ENCODE measurements around the gene FBXL4. TPM values are rescaled to one million over a fixed set of nuclear protein-coding genes. Genes with fewer than 3 reads are reported as not detected.

Gene FBXL4
- total RNA-seq, 4 donors from 2014 or later: 16.7 to 40.9 (median 35.8) TPM

DNA sequence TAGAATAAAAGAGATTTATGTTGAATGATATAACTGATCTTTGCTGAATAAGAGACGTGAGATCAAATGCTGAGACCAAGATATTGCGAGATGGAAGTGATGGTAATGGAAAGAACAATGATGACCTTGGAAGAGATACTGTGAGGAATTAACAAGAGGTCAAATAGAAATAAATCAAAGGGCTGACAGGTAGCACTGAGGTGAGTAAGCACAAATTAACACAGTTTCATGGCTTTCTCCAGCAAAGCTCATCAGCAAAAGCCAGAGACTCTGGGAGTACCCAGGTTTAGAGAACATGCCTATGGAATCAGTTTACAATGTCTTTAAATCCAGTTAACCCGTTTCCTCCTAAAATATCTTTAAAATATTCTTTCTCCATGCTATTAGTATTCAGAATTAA is 60.1 kb downstream of the FBXL4 start:
- no peak overlapping the region for H3K4me3 ChIP-seq
- DNase-seq: no peak
- H3K27me3 ChIP-seq: no peaks in the 10 kb centered on the region
- H3K27ac ChIP-seq: no peak overlapping the region
- H3K4me1 ChIP-seq: no peaks in the 10 kb centered on the region
- TF ChIP-seq, protein P1, sequence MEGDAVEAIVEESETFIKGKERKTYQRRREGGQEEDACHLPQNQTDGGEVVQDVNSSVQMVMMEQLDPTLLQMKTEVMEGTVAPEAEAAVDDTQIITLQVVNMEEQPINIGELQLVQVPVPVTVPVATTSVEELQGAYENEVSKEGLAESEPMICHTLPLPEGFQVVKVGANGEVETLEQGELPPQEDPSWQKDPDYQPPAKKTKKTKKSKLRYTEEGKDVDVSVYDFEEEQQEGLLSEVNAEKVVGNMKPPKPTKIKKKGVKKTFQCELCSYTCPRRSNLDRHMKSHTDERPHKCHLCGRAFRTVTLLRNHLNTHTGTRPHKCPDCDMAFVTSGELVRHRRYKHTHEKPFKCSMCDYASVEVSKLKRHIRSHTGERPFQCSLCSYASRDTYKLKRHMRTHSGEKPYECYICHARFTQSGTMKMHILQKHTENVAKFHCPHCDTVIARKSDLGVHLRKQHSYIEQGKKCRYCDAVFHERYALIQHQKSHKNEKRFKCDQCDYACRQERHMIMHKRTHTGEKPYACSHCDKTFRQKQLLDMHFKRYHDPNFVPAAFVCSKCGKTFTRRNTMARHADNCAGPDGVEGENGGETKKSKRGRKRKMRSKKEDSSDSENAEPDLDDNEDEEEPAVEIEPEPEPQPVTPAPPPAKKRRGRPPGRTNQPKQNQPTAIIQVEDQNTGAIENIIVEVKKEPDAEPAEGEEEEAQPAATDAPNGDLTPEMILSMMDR (IDR thresholded peaks at IDR 0.05): no peak
- no peak for TF ChIP-seq POLR2A (IDR thresholded peaks at IDR 0.05)
- no peaks in the 10 kb centered on the region for H3K9me3 ChIP-seq
- no peaks in the 10 kb centered on the region for H3K36me3 ChIP-seq
- intact Hi-C loops (cut with DNase I; ENCODE audit: low total_unique reads): no loop called here

DNA sequence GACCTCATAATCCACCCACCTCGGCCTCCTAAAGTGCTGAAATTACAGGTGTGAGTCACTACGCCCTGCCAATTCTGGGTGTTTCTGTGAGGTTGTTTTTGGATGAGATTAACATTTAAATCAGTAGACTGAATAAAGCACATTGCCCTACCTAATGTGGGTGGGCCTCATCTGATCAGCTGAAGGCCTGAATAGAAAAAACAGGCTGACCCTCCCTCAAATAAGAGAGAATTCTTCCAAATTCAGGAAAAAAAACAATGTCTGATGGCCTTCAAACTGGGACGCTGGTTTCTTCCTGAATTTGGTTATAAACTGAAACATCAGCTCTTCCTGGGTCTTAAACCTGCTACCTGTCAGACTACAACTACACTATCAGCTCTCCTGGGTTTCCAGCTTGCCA is 62.4 kb downstream of the FBXL4 start:
- H3K9me3 ChIP-seq: no peaks in the 10 kb centered on the region
- H3K36me3 ChIP-seq: no peaks in the 10 kb centered on the region
- DNase-seq: no peak
- no peak overlapping the region for H3K4me3 ChIP-seq
- H3K27me3 ChIP-seq: no peaks in the 10 kb centered on the region
- intact Hi-C loops (cut with DNase I; ENCODE audit: low total_unique reads): no loop called here
- no peaks in the 10 kb centered on the region for H3K4me1 ChIP-seq
- TF ChIP-seq, protein P1 (IDR thresholded peaks at IDR 0.05): no peak
- TF ChIP-seq POLR2A (IDR thresholded peaks at IDR 0.05): no peak
- H3K27ac ChIP-seq: no peak overlapping the region

DNA sequence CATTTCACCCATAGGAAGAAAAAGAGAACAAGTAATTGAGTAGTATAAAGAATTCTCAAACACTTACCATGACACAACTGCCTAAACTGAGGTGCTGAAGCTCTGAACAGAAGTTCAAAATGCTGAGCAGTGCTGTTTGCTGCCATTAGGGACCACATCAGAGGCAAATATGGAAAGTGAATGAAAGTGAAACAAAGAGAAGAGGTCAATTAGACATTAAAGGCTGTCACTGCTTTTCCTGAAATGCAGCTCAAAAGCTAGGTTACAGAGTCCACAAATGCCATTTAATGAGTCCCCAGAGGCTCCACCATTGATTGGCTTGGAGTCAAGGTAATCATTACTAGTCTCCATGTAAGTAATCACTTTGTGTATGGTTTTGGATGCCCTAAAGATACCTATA is 67.3 kb downstream of the FBXL4 start:
- Histone ChIP-seq H3K27ac (no peak overlapping the region), H3K4me3 (no peak overlapping the region), H3K36me3 (no peaks in the 10 kb centered on the region), H3K27me3 (no peaks in the 10 kb centered on the region), H3K4me1 (no peaks in the 10 kb centered on the region), H3K9me3 (no peaks in the 10 kb centered on the region)
- intact Hi-C loops (cut with DNase I; ENCODE audit: low total_unique reads): no loop called here
- no peak for TF ChIP-seq POLR2A (IDR thresholded peaks at IDR 0.05)
- TF ChIP-seq, protein P1 (IDR thresholded peaks at IDR 0.05): no peak
- DNase-seq: no peak

DNA sequence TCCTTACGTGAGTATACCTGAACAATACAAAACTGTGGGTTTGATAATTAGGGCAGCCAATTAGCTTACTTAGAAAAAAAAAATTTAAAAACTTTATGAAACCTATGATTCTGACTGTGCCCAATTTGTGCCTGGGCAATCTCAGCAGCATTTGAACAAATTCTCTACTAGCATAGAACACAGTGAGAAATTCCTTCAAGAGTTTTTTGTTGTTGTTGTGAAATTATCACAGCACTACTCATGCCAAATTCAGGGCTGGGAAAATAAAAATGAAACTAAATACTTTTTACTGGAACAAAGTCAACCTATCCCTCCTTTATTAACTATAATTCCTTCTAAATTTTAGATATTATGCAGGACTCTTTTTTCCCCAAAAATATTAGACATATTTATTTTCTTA is 70.5 kb downstream of the FBXL4 start:
- intact Hi-C loops (cut with DNase I; ENCODE audit: low total_unique reads): no loop called here
- Histone ChIP-seq H3K36me3 (no peaks in the 10 kb centered on the region), H3K4me1 (no peaks in the 10 kb centered on the region), H3K4me3 (no peak overlapping the region), H3K9me3 (no peaks in the 10 kb centered on the region), H3K27ac (no peak overlapping the region), H3K27me3 (no peaks in the 10 kb centered on the region)
- no peak for DNase-seq
- no peak for TF ChIP-seq POLR2A (IDR thresholded peaks at IDR 0.05)
- TF ChIP-seq, protein P1 (IDR thresholded peaks at IDR 0.05): no peak

DNA sequence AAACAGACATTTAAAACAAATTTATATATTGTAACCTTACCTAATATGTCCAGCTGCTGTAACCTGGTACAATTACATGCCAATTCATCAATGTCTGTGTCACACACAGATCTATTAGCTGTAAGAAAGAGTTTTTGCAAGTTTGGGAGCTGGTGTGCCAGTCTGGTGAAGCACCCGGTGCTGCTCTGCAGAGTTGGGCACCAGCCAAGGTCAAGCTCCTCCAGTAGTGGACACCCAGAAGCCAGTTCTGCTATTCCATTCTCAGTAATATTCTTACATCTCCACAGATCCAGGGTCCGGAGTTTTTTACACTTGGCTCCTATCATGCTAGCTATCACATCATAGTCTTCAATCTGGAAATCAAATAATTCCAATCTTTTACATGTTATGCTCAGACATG is 72.4 kb downstream of the FBXL4 start:
- DNase-seq: no peak
- intact Hi-C loops (cut with DNase I; ENCODE audit: low total_unique reads): no loop called here
- Histone ChIP-seq H3K4me3 (no peak overlapping the region), H3K4me1 (no peaks in the 10 kb centered on the region), H3K9me3 (no peaks in the 10 kb centered on the region), H3K27me3 (no peaks in the 10 kb centered on the region), H3K36me3 (no peaks in the 10 kb centered on the region), H3K27ac (no peak overlapping the region)
- TF ChIP-seq POLR2A (IDR thresholded peaks at IDR 0.05): no peak
- TF ChIP-seq, protein P1 (IDR thresholded peaks at IDR 0.05): no peak
